HEK293 (cell line): ENCODE measurements around the gene PWP1.

Experiments used
- CTCF ChIA-PET: fragments of 350-600 bp; formaldehyde crosslinking; extraction: SDS; loops from one replicate; lab custom pipeline; 2021; ENCODE audit warnings: antibody characterized with exemption; lab: Yijun Ruan, JAX
- POLR2A ChIA-PET: fragments of 300-600 bp; formaldehyde crosslinking; extraction: SDS; loops from one replicate; lab custom pipeline; 2020; ENCODE audit warnings: antibody characterized with exemption, inconsistent platforms; lab: Yijun Ruan, JAX
- H3K27ac ChIP-seq: fragments of 200-500 bp; sonication (Bioruptor generic); 2 replicates; pipeline ENCODE4 v1.5.1; 2014; ENCODE audit warnings: low read depth, low read length, control low read depth, inconsistent platforms; ENCODE audit errors: extremely low read depth
- H3K36me3 ChIP-seq, 2 experiments: fragments of 200-500 bp in 1 of 2; sonication (Bioruptor generic) in 1 of 2; 1 replicate in 1 of 2; 2 replicates in 1 of 2; pipeline ENCODE4 v1.5.1; 2014 to 2017; ENCODE audit warnings: inconsistent platforms in 2 of 2, low read length in 2 of 2; ENCODE audit not compliant: control insufficient read depth in 2 of 2, insufficient read depth in 1 of 2
- H3K4me1 ChIP-seq: fragments of 200-500 bp; sonication (Bioruptor generic); 2 replicates; pipeline ENCODE4 v1.5.1; 2014; ENCODE audit warnings: mild to moderate bottlenecking, low read length, inconsistent platforms; ENCODE audit not compliant: control insufficient read depth, insufficient read depth
- H3K4me3 ChIP-seq: 2 replicates; pipeline ENCODE4 v1.5.1; 2011; ENCODE audit warnings: low read depth, mild to moderate bottlenecking, control low read depth, low read length, moderate library complexity
- H3K9me3 ChIP-seq: fragments of 200-500 bp; sonication (Bioruptor generic); 2 replicates; pipeline ENCODE4 v1.5.1; 2014; ENCODE audit warnings: low read depth, low read length, inconsistent platforms; ENCODE audit not compliant: control insufficient read depth, insufficient read depth
- GLI2 ChIP-seq: fragments of 450-650 bp; formaldehyde crosslinking; IDR thresholded peaks from 2 replicates; pipeline ENCODE4; 2017; ENCODE audit warnings: missing biosample characterization, missing genetic modification characterization, low read depth, borderline replicate concordance
- GLIS1 ChIP-seq: fragments of 450-650 bp; formaldehyde crosslinking; IDR thresholded peaks from 2 replicates; pipeline ENCODE4 v1.5.1; 2016; ENCODE audit warnings: missing biosample characterization, missing genetic modification characterization
- SCRT2 ChIP-seq: fragments of 450-650 bp; formaldehyde crosslinking; IDR thresholded peaks from 2 replicates; pipeline ENCODE4 v1.5.1; 2016; ENCODE audit warnings: missing biosample characterization, missing genetic modification characterization
- SP2 ChIP-seq: fragments of 450-650 bp; formaldehyde crosslinking; IDR thresholded peaks from 2 replicates; pipeline ENCODE4 v1.5.1; 2016; ENCODE audit warnings: missing biosample characterization, missing genetic modification characterization
- YY1 ChIP-seq: fragments of 450-650 bp; formaldehyde crosslinking; IDR thresholded peaks from 2 replicates; pipeline ENCODE4 v1.5.1; 2018; ENCODE audit warnings: missing biosample characterization, missing genetic modification characterization
- ZIC2 ChIP-seq: fragments of 450-650 bp; formaldehyde crosslinking; IDR thresholded peaks from 2 replicates; pipeline ENCODE4 v1.5.1; 2016; ENCODE audit warnings: missing biosample characterization, missing genetic modification characterization
- ZNF121 ChIP-seq: fragments of 450-650 bp; formaldehyde crosslinking; IDR thresholded peaks from 2 replicates; pipeline ENCODE4 v1.5.1; 2016; ENCODE audit warnings: missing biosample characterization, missing genetic modification characterization
- ZNF140 ChIP-seq: fragments of 450-650 bp; formaldehyde crosslinking; IDR thresholded peaks from 2 replicates; pipeline ENCODE4 v1.5.1; 2016; ENCODE audit warnings: missing biosample characterization, missing genetic modification characterization
- ZNF175 ChIP-seq: fragments of 450-650 bp; formaldehyde crosslinking; IDR thresholded peaks from 2 replicates; pipeline ENCODE4 v1.5.1; 2016; ENCODE audit warnings: missing biosample characterization, missing genetic modification characterization
- ZNF202 ChIP-seq: fragments of 450-650 bp; formaldehyde crosslinking; IDR thresholded peaks from 2 replicates; pipeline ENCODE4 v1.5.1; 2016; ENCODE audit warnings: missing biosample characterization, missing genetic modification characterization, borderline replicate concordance
- ZNF274 ChIP-seq, 2 experiments: fragments of 200-500 bp in 1 of 2; fragments of 450-650 bp in 1 of 2; sonication (Bioruptor generic) in 1 of 2; formaldehyde crosslinking in 1 of 2; IDR thresholded peaks; 2 replicates each; pipeline versions ENCODE4 v1.5.1 to v1.6.1; 2014 to 2016; ENCODE audit warnings: borderline replicate concordance in 1 of 2, inconsistent platforms in 1 of 2, low read length in 1 of 2, missing biosample characterization in 1 of 2, missing genetic modification characterization in 1 of 2
- ZNF350 ChIP-seq: fragments of 450-650 bp; formaldehyde crosslinking; IDR thresholded peaks from 2 replicates; pipeline ENCODE4 v1.5.0; 2017; ENCODE audit warnings: missing biosample characterization, mild to moderate bottlenecking, missing genetic modification characterization
- ZNF37A ChIP-seq: fragments of 450-650 bp; IDR thresholded peaks from 2 replicates; pipeline ENCODE4 v1.5.1; 2018; ENCODE audit warnings: missing biosample characterization, missing genetic modification characterization
- ZNF514 ChIP-seq: fragments of 450-650 bp; formaldehyde crosslinking; IDR thresholded peaks from 2 replicates; pipeline ENCODE4 v1.5.1; 2016; ENCODE audit warnings: missing biosample characterization, missing genetic modification characterization
- ZNF529 ChIP-seq: fragments of 450-650 bp; formaldehyde crosslinking; IDR thresholded peaks from 2 replicates; pipeline ENCODE4 v1.5.1; 2017; ENCODE audit warnings: missing genetic modification characterization, missing biosample characterization; ENCODE audit not compliant: insufficient replicate concordance
- ZNF596 ChIP-seq: fragments of 450-650 bp; IDR thresholded peaks from 2 replicates; pipeline ENCODE4 v1.5.0; 2018; ENCODE audit warnings: missing biosample characterization, mild to moderate bottlenecking, missing genetic modification characterization, moderate library complexity
- ZNF600 ChIP-seq: fragments of 450-650 bp; formaldehyde crosslinking; IDR thresholded peaks from 2 replicates; pipeline ENCODE4 v1.5.1; 2016; ENCODE audit warnings: missing biosample characterization, missing genetic modification characterization
- ZNF654 ChIP-seq: fragments of 450-650 bp; formaldehyde crosslinking; IDR thresholded peaks from 2 replicates; pipeline ENCODE4 v1.5.1; 2016; ENCODE audit warnings: low read depth, missing biosample characterization, missing genetic modification characterization
- ZNF677 ChIP-seq: fragments of 450-650 bp; IDR thresholded peaks from 2 replicates; pipeline ENCODE4 v1.5.0; 2018; ENCODE audit warnings: missing biosample characterization, mild to moderate bottlenecking, missing genetic modification characterization, moderate library complexity
- ZNF747 ChIP-seq: fragments of 450-650 bp; formaldehyde crosslinking; IDR thresholded peaks from 2 replicates; pipeline ENCODE4 v1.5.1; 2016; ENCODE audit warnings: missing biosample characterization, missing genetic modification characterization
- TF ChIP-seq, protein P1 (sequence below): fragments of 450-650 bp; formaldehyde crosslinking; conservative IDR thresholded peaks from 2 replicates; pipeline ENCODE4 v1.5.1; 2016; ENCODE audit warnings: low read depth, missing biosample characterization, missing genetic modification characterization
- TF ChIP-seq, protein P2 (sequence below): fragments of 450-650 bp; formaldehyde crosslinking; IDR thresholded peaks from 2 replicates; pipeline ENCODE4 v1.5.1; 2016; ENCODE audit warnings: missing biosample characterization, missing genetic modification characterization
- TF ChIP-seq, protein P3 (sequence below): fragments of 450-650 bp; formaldehyde crosslinking; IDR thresholded peaks from 2 replicates; pipeline ENCODE4 v1.5.1; 2016; ENCODE audit warnings: missing biosample characterization, missing genetic modification characterization

Gene PWP1

DNA sequence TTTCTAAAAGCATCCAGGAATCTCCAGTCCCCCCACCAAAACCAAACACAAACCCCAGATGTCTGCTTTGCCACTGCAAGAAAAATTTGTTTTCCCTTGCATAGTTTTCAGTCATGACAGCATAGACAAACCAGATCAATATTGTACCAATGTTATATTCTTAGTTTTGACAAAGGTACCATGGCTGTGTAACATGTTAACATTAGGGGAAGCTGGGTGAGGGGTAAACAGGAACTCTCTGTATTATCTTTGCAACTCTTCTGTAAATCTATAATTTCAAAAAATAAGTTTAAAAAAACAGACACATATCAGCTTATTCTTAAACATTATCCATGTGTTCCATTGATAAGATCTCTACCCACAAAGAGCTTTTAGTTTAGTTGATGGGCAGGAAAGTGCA, 44.4 kb upstream of the PWP1 start:
- POLR2A ChIA-PET, result no interaction called here
- peaks cover 7% of the 10 kb centered on the region for H3K4me1 ChIP-seq
- peak; percentile 99 for TF ChIP-seq ZNF529 (tag by site-specific recombination)
- no peak for TF ChIP-seq YY1
- TF ChIP-seq, all 188 proteins: peak for 1
- Histone ChIP-seq H3K9me3 (no peaks in the 10 kb centered on the region), H3K4me3 (no peak overlapping the region), H3K36me3 (no peaks in the 10 kb centered on the region), H3K27ac (no peak overlapping the region)
- CTCF ChIA-PET, result interaction anchor here (0.7 to 1.3 kb wide), 2 partner anchors 35 to 537 kb away, joined by 3 read pairs; no protein-coding TSS in a partner anchor

DNA sequence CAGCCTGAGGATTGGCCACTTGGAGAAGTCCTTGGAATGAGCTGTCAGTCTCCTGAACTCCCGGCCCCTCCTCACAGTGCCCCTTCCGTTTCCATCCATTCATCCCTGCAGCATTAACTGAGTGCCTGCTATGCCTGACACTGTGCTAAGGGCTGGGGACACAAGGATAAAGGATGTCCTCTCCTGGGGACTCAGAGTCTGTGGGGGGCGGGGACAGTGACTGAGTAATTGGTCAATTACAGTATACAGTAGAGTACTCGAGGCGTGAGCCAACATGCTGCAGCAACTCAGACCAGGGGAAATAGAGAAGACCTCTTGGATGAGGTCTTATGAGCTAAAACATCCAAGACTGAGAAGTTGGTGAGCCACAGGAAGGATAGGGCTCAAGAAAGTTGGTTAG, 43.4 kb upstream of the PWP1 start:
- ChIA-PET POLR2A (no interaction called here), CTCF (no interaction called here)
- Histone ChIP-seq H3K4me3 (no peak overlapping the region), H3K36me3 (no peaks in the 10 kb centered on the region), H3K9me3 (no peaks in the 10 kb centered on the region), H3K4me1 (peaks cover 11% of the 10 kb centered on the region), H3K27ac (no peak overlapping the region)
- TF ChIP-seq, protein P1, sequence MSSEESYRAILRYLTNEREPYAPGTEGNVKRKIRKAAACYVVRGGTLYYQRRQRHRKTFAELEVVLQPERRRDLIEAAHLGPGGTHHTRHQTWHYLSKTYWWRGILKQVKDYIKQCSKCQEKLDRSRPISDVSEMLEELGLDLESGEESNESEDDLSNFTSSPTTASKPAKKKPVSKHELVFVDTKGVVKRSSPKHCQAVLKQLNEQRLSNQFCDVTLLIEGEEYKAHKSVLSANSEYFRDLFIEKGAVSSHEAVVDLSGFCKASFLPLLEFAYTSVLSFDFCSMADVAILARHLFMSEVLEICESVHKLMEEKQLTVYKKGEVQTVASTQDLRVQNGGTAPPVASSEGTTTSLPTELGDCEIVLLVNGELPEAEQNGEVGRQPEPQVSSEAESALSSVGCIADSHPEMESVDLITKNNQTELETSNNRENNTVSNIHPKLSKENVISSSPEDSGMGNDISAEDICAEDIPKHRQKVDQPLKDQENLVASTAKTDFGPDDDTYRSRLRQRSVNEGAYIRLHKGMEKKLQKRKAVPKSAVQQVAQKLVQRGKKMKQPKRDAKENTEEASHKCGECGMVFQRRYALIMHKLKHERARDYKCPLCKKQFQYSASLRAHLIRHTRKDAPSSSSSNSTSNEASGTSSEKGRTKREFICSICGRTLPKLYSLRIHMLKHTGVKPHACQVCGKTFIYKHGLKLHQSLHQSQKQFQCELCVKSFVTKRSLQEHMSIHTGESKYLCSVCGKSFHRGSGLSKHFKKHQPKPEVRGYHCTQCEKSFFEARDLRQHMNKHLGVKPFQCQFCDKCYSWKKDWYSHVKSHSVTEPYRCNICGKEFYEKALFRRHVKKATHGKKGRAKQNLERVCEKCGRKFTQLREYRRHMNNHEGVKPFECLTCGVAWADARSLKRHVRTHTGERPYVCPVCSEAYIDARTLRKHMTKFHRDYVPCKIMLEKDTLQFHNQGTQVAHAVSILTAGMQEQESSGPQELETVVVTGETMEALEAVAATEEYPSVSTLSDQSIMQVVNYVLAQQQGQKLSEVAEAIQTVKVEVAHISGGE (tag by site-specific recombination), result no peak
- TF ChIP-seq ZNF529 (tag by site-specific recombination) (no peak), ZNF677 (tag by site-specific recombination) (no peak), SP2 (tag by site-specific recombination) (no peak), ZIC2 (tag by site-specific recombination) (0 out of 2 replicates have a peak, but pooled peaks have one; percentile 10), ZNF175 (tag by site-specific recombination) (no peak), ZNF37A (tag by site-specific recombination) (no peak), GLIS1 (tag by site-specific recombination) (peak; percentile 85), SCRT2 (tag by site-specific recombination) (no peak)
- TF ChIP-seq, protein P2, sequence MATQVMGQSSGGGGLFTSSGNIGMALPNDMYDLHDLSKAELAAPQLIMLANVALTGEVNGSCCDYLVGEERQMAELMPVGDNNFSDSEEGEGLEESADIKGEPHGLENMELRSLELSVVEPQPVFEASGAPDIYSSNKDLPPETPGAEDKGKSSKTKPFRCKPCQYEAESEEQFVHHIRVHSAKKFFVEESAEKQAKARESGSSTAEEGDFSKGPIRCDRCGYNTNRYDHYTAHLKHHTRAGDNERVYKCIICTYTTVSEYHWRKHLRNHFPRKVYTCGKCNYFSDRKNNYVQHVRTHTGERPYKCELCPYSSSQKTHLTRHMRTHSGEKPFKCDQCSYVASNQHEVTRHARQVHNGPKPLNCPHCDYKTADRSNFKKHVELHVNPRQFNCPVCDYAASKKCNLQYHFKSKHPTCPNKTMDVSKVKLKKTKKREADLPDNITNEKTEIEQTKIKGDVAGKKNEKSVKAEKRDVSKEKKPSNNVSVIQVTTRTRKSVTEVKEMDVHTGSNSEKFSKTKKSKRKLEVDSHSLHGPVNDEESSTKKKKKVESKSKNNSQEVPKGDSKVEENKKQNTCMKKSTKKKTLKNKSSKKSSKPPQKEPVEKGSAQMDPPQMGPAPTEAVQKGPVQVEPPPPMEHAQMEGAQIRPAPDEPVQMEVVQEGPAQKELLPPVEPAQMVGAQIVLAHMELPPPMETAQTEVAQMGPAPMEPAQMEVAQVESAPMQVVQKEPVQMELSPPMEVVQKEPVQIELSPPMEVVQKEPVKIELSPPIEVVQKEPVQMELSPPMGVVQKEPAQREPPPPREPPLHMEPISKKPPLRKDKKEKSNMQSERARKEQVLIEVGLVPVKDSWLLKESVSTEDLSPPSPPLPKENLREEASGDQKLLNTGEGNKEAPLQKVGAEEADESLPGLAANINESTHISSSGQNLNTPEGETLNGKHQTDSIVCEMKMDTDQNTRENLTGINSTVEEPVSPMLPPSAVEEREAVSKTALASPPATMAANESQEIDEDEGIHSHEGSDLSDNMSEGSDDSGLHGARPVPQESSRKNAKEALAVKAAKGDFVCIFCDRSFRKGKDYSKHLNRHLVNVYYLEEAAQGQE (tag by site-specific recombination), result no peak

DNA sequence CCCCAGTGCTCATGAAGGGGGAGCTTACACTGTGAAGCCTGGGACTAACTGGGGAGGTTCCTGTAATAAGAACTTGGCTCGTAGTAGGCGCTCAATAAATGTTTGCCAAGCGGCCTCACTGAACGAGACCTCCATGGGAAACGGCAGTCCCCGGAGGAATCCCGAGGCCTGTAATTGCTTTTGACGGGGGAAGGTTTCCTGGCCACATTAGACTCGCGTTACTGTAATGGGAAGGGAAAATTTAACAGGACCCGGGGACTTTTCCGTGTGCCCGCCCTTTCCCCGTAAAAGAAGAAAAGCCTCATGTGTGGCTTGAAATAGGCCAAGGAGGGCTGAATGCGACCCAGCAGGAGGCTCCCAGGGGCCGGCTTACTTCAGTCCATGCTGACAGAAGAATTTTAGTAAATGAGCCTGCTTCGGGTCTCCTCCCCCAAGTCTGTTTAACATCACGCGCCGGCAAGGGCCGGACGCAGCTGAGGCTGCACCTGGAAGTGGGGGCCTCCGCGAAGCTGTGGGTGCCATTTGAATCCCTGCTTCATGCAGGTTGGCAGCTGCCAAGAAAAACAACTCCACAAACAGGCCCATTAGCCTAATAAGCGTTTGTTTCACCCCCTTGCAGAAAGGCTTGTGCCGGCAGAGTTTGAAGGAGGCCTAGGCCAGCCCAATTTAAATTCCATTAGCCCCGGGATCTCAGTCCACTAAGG, 39.8 kb upstream of the PWP1 start:
- H3K4me1 ChIP-seq, result peaks cover 11% of the 10 kb centered on the region
- CTCF ChIA-PET, result interaction anchor here (0.6 to 1.4 kb wide), 2 partner anchors 88 to 513 kb away, joined by 3 to 4 read pairs; no protein-coding TSS in a partner anchor
- no peaks in the 10 kb centered on the region for H3K36me3 ChIP-seq
- peak overlapping the region; percentile 83 for H3K27ac ChIP-seq
- H3K9me3 ChIP-seq, result no peaks in the 10 kb centered on the region
- no peak overlapping the region for H3K4me3 ChIP-seq
- POLR2A ChIA-PET, result no interaction called here
- TF ChIP-seq ZNF274 (IDR thresholded peaks at IDR 0.05; ENCODE audit: low read length), result no peak
- TF ChIP-seq ZNF274 (tag by site-specific recombination; IDR thresholded peaks at IDR 0.05; ENCODE audit: borderline replicate concordance), result no peak
- TF ChIP-seq ZNF121 (tag by site-specific recombination), result no peak
- TF ChIP-seq ZNF600 (tag by site-specific recombination), result no peak
- TF ChIP-seq, protein P3, sequence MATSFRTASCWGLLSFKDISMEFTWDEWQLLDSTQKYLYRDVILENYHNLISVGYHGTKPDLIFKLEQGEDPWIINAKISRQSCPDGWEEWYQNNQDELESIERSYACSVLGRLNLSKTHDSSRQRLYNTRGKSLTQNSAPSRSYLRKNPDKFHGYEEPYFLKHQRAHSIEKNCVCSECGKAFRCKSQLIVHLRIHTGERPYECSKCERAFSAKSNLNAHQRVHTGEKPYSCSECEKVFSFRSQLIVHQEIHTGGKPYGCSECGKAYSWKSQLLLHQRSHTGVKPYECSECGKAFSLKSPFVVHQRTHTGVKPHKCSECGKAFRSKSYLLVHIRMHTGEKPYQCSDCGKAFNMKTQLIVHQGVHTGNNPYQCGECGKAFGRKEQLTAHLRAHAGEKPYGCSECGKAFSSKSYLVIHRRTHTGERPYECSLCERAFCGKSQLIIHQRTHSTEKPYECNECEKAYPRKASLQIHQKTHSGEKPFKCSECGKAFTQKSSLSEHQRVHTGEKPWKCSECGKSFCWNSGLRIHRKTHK (tag by site-specific recombination), result no peak
- no peak for TF ChIP-seq ZNF350
- TF ChIP-seq ZNF747, result no peak
- TF ChIP-seq ZNF596 (tag by site-specific recombination), result no peak
- no peak for TF ChIP-seq ZNF202 (tag by site-specific recombination)
- TF ChIP-seq ZNF140, result no peak
- TF ChIP-seq ZNF514 (tag by site-specific recombination), result no peak
- no peak for TF ChIP-seq ZNF654
- no peak; the same call in 1 of the 2 replicates for TF ChIP-seq GLI2
